OCI-LY1 (cell line): ENCODE measurements around the gene GPR158.

Source experiments
- H2AFZ ChIP-seq: fragments of 200-600 bp; sonication (generic), shearing (Covaris generic); 2 replicates; pipeline ENCODE4 v1.6.0; 2014; ENCODE audit warnings: antibody characterized with exemption, mild to moderate bottlenecking, low read length
- H3F3A ChIP-seq: fragments of 200-600 bp; sonication (generic), shearing (Covaris generic); 2 replicates; pipeline ENCODE4 v1.6.0; 2014; ENCODE audit warnings: mild to moderate bottlenecking, antibody characterized with exemption, low read length, moderate library complexity; ENCODE audit not compliant: insufficient read depth
- H3K27ac ChIP-seq: fragments of 200-600 bp; sonication (generic); 2 replicates; pipeline ENCODE4 v1.5.1; 2014; ENCODE audit warnings: low read length, mixed run types, mild to moderate bottlenecking, low read depth; ENCODE audit not compliant: poor library complexity, severe bottlenecking
- H3K27me3 ChIP-seq: fragments of 200-600 bp; sonication (generic); 2 replicates; pipeline ENCODE4 v1.6.0; 2014; ENCODE audit warnings: antibody characterized with exemption, mild to moderate bottlenecking, low read length, moderate library complexity; ENCODE audit not compliant: insufficient read depth
- H3K36me3 ChIP-seq: fragments of 200-600 bp; sonication (generic); 2 replicates; pipeline ENCODE4 v1.6.1; 2014; ENCODE audit warnings: mild to moderate bottlenecking, antibody characterized with exemption, low read length, moderate library complexity, mixed read lengths; ENCODE audit not compliant: insufficient read depth
- H3K4me1 ChIP-seq: fragments of 200-600 bp; sonication (generic); 2 replicates; pipeline ENCODE4 v1.5.1; 2014; ENCODE audit warnings: mild to moderate bottlenecking, low read length, moderate library complexity; ENCODE audit not compliant: insufficient read depth, severe bottlenecking
- H3K4me2 ChIP-seq: fragments of 200-600 bp; sonication (generic), shearing (Covaris generic); 2 replicates; pipeline ENCODE4 v1.6.1; 2014; ENCODE audit warnings: low read length
- H3K4me3 ChIP-seq: fragments of 200-600 bp; sonication (generic); 2 replicates; pipeline ENCODE4 v1.5.1; 2014; ENCODE audit warnings: low read length, low read depth, mild to moderate bottlenecking, mixed read lengths; ENCODE audit not compliant: poor library complexity, severe bottlenecking
- H3K79me2 ChIP-seq: fragments of 200-600 bp; shearing (Covaris generic); 2 replicates; pipeline ENCODE4 v1.6.1; 2016; ENCODE audit warnings: mixed run types, low read length, mixed read lengths; ENCODE audit not compliant: insufficient read depth
- H3K9ac ChIP-seq: fragments of 200-600 bp; sonication (generic), shearing (Covaris generic); 2 replicates; pipeline ENCODE4 v1.6.1; 2014; ENCODE audit warnings: mild to moderate bottlenecking, low read length, mixed read lengths
- H3K9me2 ChIP-seq: fragments of 200-600 bp; sonication (generic), shearing (Covaris generic); 2 replicates; pipeline ENCODE4 v1.6.1; 2014; ENCODE audit warnings: low read depth, mild to moderate bottlenecking, low read length, mixed read lengths
- H3K9me3 ChIP-seq: fragments of 200-600 bp; shearing (Covaris generic); 2 replicates; pipeline ENCODE4 v1.6.1; 2014; ENCODE audit warnings: low read length, mixed read lengths
- H4K20me1 ChIP-seq: fragments of 200-600 bp; sonication (generic), shearing (Covaris generic); 2 replicates; pipeline ENCODE4 v1.6.0; 2016; ENCODE audit warnings: mild to moderate bottlenecking, low read length; ENCODE audit not compliant: insufficient read depth
- EZH2 ChIP-seq: fragments of 200-600 bp; sonication (generic), shearing (Covaris generic); IDR thresholded peaks from 2 replicates; pipeline ENCODE4 v1.8.0; 2017; ENCODE audit warnings: borderline replicate concordance, mixed run types, mild to moderate bottlenecking, antibody characterized with exemption, low read length, moderate library complexity, mixed read lengths
- TF ChIP-seq, protein P1 (sequence below): fragments of 200-600 bp; sonication (generic), shearing (Covaris generic); IDR thresholded peaks from 2 replicates; pipeline ENCODE4 v1.5.1; 2017; ENCODE audit warnings: mild to moderate bottlenecking, antibody characterized with exemption, low read length, moderate library complexity, mixed read lengths

The GPR158 gene

DNA sequence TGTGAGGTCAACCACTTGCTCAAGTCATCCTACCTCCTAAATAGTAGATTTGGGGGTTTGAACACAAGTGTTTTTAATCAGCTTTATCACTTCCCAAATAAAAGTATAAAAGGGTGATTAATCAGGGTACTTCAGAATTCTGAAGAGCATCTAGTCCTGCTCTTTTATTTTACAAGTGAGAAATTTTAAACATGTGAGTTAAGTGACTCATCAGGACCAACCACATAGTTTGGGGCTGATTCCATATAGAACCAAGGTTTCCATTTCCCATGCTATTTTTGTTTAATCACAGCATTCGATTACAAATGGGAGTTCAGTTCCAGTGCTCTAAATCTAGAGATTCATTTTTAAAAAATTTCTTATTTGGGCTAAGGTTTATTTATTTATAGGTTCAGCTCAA is 113.4 kb downstream of the GPR158 start:
- TF ChIP-seq EZH2, result no peak
- TF ChIP-seq, protein P1, sequence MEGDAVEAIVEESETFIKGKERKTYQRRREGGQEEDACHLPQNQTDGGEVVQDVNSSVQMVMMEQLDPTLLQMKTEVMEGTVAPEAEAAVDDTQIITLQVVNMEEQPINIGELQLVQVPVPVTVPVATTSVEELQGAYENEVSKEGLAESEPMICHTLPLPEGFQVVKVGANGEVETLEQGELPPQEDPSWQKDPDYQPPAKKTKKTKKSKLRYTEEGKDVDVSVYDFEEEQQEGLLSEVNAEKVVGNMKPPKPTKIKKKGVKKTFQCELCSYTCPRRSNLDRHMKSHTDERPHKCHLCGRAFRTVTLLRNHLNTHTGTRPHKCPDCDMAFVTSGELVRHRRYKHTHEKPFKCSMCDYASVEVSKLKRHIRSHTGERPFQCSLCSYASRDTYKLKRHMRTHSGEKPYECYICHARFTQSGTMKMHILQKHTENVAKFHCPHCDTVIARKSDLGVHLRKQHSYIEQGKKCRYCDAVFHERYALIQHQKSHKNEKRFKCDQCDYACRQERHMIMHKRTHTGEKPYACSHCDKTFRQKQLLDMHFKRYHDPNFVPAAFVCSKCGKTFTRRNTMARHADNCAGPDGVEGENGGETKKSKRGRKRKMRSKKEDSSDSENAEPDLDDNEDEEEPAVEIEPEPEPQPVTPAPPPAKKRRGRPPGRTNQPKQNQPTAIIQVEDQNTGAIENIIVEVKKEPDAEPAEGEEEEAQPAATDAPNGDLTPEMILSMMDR, result no peak
- H3F3A ChIP-seq, result no peaks in the 10 kb centered on the region
- H3K4me3 ChIP-seq, result no peak overlapping the region

DNA sequence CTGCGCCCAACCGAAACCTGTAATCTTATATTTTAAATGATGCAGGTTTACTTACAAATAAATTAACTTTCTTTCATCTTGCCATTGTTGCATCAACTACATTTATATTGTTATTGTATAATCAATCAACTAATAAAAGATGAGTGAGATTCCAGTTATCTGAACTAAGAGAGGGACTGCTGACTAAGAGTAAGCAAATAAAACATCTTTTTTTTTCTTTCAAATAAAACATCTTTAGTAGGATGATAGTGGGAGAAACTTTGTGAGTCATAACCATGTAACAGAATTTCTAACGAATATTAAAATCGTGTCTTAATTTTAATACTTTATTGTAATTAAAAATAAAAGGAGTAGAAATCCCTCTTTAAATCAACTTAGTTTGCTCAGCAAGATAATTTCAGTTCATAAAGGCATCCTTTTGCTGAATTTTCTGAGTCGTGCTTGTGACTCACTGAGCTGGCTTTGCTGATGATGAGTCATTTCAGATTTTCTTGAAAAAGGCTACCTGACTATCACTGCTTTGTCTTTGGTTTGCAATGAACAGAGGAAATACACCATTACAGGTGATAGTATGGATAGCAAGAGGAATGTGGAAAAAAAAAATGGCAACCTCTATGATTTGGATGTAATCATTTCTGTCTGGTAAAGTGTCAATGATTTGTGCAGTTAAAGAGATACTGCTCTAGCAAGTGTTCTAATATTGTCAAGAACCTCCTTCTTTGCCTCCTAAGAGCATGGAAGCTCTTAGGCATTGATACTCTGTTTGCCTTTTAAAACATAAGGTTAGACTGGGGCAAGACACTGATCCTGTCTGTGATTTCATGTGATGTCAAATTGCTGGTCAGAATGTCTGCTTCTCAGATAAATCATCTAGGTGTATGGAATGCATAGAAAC is 119.5 kb downstream of the GPR158 start:
- no peak overlapping the region for H3K9ac ChIP-seq
- no peak overlapping the region for H3K4me3 ChIP-seq
- H3K79me2 ChIP-seq, result no peaks in the 10 kb centered on the region
- TF ChIP-seq, protein P1, result no peak
- TF ChIP-seq EZH2, result no peak
- no peaks in the 10 kb centered on the region for H3K9me3 ChIP-seq
- H3F3A ChIP-seq, result no peaks in the 10 kb centered on the region
- H3K27me3 ChIP-seq, result no peaks in the 10 kb centered on the region
- H4K20me1 ChIP-seq, result no peaks in the 10 kb centered on the region
- no peak overlapping the region for H3K4me2 ChIP-seq
- no peak overlapping the region for H2AFZ ChIP-seq
- H3K36me3 ChIP-seq, result no peaks in the 10 kb centered on the region
- no peaks in the 10 kb centered on the region for H3K4me1 ChIP-seq
- no peak overlapping the region for H3K27ac ChIP-seq
- no peaks in the 10 kb centered on the region for H3K9me2 ChIP-seq

More for the DNA sequence above, 113.4 kb downstream of the GPR158 start:
- Histone ChIP-seq H3K27me3 (no peaks in the 10 kb centered on the region), H3K4me1 (no peaks in the 10 kb centered on the region), H3K9me3 (no peaks in the 10 kb centered on the region), H3K9ac (no peak overlapping the region), H3K9me2 (no peaks in the 10 kb centered on the region), H3K27ac (no peak overlapping the region), H3K4me2 (no peak overlapping the region), H3K36me3 (no peaks in the 10 kb centered on the region), H4K20me1 (no peaks in the 10 kb centered on the region), H2AFZ (no peak overlapping the region), H3K79me2 (no peaks in the 10 kb centered on the region)

DNA sequence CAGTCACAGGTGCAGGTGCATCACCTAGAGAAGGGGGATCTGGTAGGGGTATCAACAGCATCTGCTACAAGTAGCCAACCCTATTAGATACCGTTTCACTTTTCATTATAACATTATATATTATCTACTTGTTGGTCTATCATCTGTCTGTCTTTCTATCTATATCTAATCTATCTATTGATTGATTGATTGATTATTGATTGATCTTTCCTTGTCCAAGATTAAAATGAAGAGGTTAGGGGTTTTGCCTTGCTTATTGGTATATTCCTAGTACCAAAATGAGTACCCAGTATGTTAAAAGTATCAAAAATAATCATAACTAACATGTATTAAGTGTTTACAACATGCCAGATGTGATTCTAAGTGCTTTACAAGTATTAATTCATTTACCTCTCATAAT is 121.5 kb downstream of the GPR158 start:
- Histone ChIP-seq H3K9me3 (no peaks in the 10 kb centered on the region), H3K4me1 (no peaks in the 10 kb centered on the region), H3K4me2 (no peak overlapping the region), H3K27ac (no peak overlapping the region), H3K27me3 (no peaks in the 10 kb centered on the region), H3K4me3 (no peak overlapping the region), H3K9ac (no peak overlapping the region), H3F3A (no peaks in the 10 kb centered on the region), H3K36me3 (no peaks in the 10 kb centered on the region), H4K20me1 (no peaks in the 10 kb centered on the region), H3K79me2 (no peaks in the 10 kb centered on the region), H3K9me2 (no peaks in the 10 kb centered on the region), H2AFZ (no peak overlapping the region)
- TF ChIP-seq, protein P1, result no peak
- TF ChIP-seq EZH2, result no peak
